HG02610 (cell line): ENCODE results near the gene TTC5.
"Not testable (repeated sequence)": the region's sequence is repeated elsewhere in the genome, so short reads cannot be mapped to it uniquely, and the experiment has no call there.

Experiments used
- ATAC-seq: cut with Tn5 transposase; IDR thresholded peaks from one replicate; pipeline ENCODE4 v1.9.1; 2021; ENCODE audit warnings: mild to moderate bottlenecking, moderate library complexity; ENCODE audit not compliant: unreplicated experiment

Gene TTC5, protein sequence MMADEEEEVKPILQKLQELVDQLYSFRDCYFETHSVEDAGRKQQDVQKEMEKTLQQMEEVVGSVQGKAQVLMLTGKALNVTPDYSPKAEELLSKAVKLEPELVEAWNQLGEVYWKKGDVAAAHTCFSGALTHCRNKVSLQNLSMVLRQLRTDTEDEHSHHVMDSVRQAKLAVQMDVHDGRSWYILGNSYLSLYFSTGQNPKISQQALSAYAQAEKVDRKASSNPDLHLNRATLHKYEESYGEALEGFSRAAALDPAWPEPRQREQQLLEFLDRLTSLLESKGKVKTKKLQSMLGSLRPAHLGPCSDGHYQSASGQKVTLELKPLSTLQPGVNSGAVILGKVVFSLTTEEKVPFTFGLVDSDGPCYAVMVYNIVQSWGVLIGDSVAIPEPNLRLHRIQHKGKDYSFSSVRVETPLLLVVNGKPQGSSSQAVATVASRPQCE

GRCh38 chr14:20305265-20306078 lies at the start of gene TTC5:
Gene TTC5, minus strand, starts transcription at chr14:20305951. Its CDS starts 14 bp downstream, at chr14:20305937.
- peak; percentile 87 for ATAC-seq

DNA sequence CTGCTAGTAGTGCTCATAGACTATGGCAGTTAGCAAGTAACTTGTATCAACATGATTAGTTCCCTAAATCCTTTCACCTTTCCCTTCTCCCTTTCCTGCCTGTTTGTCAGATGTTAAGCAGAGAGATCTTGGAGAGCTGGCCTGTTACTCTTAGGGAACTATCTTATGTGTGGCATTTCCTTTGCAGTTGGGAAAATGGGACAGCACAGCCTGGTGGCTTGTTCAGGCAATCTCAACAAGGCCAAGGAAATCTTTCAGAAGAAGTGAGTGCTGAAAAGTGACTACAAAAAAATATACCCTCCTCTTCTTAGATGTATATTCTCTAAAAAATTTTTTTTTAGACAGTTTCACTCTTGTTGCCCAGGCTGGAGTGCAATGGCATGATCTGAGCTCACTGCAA lies 45.1 kb upstream of the TTC5 start:
- no peak for ATAC-seq

GRCh38 chr14:20350282-20350681 lies 44.5 kb upstream of the TTC5 start:
- no peak for ATAC-seq

DNA sequence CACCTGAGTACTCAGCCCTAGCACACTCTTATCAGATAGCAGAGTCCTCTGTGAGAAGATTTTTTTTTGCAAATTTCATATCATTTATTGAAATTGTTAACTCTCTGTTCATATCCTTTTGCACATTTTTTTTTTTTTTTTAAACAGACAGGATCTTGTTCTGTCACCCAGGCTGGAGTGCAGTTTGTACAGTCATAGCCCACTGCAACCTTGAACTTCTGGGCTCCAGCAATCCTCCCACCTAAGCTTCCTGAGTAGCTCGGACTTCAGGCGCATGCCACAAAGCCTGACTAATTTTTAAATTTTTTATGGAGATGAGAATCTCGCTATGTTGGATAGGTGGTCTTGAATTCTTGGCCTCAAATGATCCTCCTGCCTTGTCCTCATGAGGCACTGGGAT lies 42.0 kb upstream of the TTC5 start:
- no peak for ATAC-seq

- ATAC-seq = no peak
Measured at GRCh38 chr14:20346713-20347112, 41.0 kb upstream of the TTC5 start.

DNA sequence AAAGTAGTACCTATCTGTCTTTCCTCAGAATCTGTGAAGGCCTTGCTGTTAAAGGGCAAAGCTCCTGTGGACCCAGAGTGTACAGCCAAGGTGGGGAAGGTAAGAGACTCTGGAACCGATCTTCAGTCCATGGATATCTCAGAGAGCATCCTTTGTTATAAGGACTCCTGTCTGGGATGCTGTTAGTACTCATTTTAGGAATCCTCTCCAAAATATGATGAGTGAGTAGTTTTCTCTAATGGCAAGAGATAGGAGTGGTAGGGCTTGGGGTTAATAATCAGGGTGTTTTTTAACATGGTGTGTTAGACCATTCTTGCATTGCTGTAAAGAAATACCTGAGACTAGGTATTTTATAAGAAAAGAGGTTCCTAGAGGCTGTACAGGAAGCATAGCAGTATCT lies 39.6 kb upstream of the TTC5 start:
- ATAC-seq = no peak

DNA sequence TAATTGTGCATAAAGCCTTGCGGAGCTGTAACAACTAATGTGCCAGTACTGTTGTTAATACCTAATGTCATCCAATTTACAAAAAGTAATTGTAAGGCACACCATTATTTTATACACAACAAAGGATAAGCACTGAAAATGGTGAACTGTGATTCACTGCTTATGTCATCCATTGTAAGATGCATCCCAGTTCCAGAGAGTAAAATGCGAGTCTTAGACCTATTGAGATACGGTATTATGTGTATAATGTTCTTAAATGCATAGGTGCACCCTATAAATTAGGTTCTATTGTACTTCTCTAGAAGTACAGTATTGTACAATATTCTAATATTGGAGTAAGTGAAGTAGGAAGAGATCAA lies 38.1 kb upstream of the TTC5 start:
- ATAC-seq = no peak

GRCh38 chr14:20343092-20343861 lies 37.5 kb upstream of the TTC5 start, which contains the start of gene PARP2:
Gene PARP2, plus strand, starts transcription at chr14:20343635. Its CDS starts 7 bp downstream, at chr14:20343642.
- peak; percentile 96 for ATAC-seq

DNA sequence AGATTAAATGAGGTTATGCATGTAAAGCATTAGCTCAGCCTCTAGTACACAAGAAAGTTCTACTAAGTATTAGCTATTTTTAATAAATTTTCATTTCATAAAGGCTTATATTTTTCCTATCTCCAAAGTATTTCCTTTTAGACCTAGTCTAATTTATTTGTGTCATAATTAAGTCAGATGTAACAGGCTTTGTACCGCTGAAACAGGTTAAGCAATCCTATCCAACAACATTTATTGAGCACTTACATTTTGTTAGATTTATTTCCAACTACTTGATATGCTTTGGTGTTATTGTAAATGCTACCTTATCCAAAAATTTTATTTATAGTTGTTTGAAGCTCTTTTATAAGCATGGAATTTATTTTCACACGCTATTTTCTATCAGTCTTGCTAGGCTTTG lies 35.9 kb upstream of the TTC5 start:
- ATAC-seq = no peak

DNA sequence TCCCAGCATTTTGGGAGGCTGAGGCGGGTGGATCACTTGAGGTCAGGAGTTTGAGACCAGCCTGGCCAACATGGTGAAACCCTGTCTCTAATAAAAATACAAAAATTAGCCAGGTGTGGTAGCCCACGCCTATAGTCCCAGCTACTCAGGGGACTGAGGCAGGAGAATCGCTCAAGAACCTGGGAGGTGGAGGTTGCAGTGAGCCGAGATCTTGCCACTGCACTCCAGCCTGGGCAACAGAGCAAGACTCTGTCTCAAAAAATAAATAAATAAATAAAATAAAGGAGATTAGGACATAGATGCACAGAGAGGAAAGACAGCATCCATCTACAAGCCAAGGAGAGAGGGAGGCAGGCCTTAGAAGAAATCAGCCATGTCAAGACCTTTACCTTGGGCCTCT lies 35.3 kb upstream of the TTC5 start:
- not testable (repeated sequence) for ATAC-seq

- ATAC-seq = no peak
Measured at GRCh38 chr14:20334017-20334416, 28.3 kb upstream of the TTC5 start.

- ATAC-seq = no peak
Measured at GRCh38 chr14:20333494-20333841, 27.7 kb upstream of the TTC5 start.

DNA sequence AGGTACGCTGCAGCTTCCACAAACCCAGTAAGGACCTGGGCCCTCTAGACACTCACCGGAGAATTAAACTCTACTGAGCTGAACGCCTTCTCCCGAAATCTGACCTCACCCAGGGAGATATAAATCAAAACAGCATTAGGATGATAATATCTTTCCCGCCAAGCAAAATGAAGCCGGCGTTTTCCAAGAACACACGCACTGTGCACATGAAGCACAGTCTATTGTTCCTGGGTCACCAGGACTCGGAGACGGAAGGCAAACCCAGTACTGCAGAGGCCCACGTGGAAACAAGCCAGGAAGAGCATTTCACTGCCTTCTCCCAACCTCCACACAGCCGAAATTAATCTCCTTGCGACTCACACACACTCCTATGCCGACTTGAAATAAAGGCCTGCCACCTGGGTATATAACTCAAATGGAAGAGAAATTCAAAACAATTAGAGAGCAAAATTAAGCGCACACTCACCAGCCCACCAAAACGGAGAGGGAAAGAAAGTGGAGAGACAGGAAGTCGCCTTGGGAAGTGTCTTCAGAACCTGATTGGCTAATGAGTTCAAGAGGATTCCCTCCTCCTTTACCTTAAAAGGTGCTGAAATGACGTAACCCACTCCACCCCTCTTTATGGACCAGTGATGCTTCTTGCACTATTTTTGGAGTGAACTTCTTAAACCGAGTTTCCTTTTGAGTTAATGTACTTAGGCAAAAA lies 27.2 kb upstream of the TTC5 start, which contains the start of gene CCNB1IP1:
Gene CCNB1IP1 (minus strand): TSS at position 492 of the 706 bp plus-strand sequence. CDS start 16,756 bp downstream, outside the sequence.
- peak; percentile 100 for ATAC-seq

DNA sequence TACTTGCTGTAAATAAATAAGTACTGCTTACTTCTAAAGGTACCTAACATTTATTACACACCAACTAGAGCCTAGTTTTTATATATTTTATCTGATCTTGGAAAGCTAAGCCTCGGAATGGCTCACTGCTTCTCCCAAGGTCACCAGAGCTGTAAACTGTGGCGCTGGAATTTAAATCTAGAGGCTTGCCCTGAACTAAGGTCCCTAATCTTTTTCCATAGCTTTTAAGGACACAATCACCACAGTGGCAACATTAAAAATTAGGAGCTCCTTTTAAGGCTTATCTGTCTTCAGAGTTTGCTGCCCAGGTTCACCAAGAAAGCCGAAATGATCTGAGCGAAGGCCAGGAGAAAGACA lies 26.7 kb upstream of the TTC5 start:
- no peak for ATAC-seq

- no peak for ATAC-seq
Measured at GRCh38 chr14:20331053-20331613, 25.4 kb upstream of the TTC5 start.

GRCh38 chr14:20329355-20329754 lies 23.6 kb upstream of the TTC5 start:
- no peak for ATAC-seq

DNA sequence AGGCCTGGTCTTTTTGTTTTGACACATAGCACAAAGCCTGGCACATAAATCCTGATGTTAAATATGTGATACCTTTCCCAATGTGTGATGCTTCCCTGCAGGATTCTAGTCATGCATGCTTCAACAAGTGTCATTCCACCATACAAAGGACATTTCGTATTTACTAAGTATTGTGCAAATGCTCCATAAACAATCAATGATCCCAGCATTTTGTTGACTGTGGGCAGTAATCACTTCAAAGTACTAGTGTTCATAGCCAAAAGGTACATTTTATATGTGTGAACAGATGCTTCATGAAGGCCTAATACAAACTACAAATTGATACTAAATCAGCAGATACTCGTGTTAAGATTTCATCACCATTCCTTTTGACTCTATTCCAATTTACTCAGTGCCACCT lies 23.0 kb upstream of the TTC5 start:
- no peak for ATAC-seq

DNA sequence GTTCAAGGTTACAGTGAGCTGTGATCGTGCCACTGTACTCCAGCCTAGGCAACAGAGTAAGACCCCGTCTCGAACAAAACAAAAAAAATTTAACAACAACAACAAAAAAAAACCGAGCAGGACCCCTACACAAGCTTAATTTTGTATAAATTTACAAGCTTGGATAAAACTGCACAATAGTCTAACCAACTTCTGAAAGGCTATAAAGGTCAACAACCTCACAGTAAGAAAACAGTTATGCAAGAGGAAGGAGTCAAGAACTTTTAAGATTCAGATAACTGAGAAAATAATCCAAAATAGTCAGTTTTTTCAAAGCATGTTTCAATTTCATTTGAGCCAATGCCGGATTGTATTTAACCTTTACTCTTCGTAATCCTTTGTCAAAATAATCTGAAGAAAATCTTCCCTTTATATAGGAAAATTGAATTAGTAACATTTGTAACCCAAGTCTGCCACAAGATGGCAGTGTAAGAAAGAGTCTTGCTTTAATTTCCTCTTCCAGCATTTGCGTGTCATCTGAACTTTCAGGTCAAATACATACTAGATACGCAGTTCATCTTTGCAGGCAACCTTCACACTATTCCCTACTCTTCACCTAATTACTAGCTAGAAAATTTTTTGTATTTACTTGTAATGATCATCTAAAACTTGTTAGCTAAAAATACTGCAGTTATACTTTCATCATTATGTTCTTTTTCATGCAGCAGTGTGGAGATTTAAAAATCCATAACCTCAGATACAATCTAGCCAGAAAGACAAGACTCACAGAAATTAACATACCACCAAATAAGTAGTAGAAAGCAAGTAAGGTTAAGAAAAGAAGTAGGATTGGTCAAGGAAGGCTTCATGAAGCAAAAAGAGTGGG lies 21.5 kb upstream of the TTC5 start:
- no peak for ATAC-seq

DNA sequence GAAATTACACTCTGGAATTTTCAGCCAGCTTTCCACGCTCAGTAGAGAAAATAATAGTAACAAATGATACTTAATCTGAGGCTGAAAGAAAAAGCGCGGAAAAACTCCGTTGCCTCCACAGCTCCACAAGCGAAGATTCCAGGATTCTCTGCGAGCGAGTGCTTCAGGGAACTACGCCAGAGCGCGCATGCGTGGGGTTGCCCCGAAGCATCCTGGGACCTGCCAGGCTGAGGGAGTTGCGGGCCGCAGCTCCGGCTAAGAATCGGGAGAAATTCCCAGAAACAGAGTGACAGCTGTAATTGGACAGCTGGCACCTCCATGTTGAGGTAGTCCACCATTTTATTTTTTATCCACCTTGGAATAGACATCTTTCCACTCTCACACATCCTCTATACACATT lies 12.0 kb upstream of the TTC5 start:
- no peak for ATAC-seq
